NB4 (cell line): ENCODE results near the gene DOCK6.

ENCODE experiments used
- POLR2A ChIP-seq: IDR thresholded peaks from 2 replicates; pipeline ENCODE4 v1.6.1; 2011; ENCODE audit warnings: mild to moderate bottlenecking; ENCODE audit not compliant: insufficient read length; ENCODE audit errors: extremely low read depth
- TF ChIP-seq, protein P1 (sequence below): IDR thresholded peaks from one replicate; pipeline ENCODE4 v1.5.1; 2012; ENCODE audit warnings: low read depth, low read length
- TF ChIP-seq, protein P2 (sequence below): IDR thresholded peaks from 2 replicates; pipeline ENCODE4 v1.6.1; 2011; ENCODE audit warnings: low read depth, low read length

DNA sequence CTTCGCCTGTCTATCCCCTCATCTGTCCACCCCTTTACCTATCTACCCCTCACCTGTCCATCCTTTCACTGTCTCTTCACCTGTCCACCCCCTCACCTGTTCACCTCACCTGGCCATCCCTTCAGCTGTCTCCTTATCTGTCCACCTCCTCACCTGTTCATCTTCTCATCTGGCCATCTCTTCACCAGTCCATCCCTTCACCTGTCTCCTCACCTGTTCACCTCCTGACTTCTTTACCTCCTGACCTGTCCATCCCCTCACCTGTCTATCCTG is 51.7 kb downstream of the DOCK6 start:
- TF ChIP-seq, protein P1, sequence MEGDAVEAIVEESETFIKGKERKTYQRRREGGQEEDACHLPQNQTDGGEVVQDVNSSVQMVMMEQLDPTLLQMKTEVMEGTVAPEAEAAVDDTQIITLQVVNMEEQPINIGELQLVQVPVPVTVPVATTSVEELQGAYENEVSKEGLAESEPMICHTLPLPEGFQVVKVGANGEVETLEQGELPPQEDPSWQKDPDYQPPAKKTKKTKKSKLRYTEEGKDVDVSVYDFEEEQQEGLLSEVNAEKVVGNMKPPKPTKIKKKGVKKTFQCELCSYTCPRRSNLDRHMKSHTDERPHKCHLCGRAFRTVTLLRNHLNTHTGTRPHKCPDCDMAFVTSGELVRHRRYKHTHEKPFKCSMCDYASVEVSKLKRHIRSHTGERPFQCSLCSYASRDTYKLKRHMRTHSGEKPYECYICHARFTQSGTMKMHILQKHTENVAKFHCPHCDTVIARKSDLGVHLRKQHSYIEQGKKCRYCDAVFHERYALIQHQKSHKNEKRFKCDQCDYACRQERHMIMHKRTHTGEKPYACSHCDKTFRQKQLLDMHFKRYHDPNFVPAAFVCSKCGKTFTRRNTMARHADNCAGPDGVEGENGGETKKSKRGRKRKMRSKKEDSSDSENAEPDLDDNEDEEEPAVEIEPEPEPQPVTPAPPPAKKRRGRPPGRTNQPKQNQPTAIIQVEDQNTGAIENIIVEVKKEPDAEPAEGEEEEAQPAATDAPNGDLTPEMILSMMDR: no peak
- no peak for TF ChIP-seq POLR2A
- TF ChIP-seq, protein P2, sequence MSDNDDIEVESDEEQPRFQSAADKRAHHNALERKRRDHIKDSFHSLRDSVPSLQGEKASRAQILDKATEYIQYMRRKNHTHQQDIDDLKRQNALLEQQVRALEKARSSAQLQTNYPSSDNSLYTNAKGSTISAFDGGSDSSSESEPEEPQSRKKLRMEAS: no peak
